ENCODE data around the gene KCNK1.
A peak's percentile ranks its signal among the peaks of the same experiment; 100 is the strongest.

The KCNK1 gene

GRCh38 chr1:233673947-233674431, 60.1 kb downstream of the KCNK1 start:
- Histone ChIP-seq H3K9me3 (replicated peaks; ENCODE audit: insufficient read depth, low read length) (no peaks in the 10 kb centered on the region), H3K4me3 (ENCODE audit: low read length) (no peak overlapping the region), H3K4me2 (ENCODE audit: low read depth, low read length) (no peak overlapping the region), H3K4me1 (ENCODE audit: low read length) (no peaks in the 10 kb centered on the region; the same call in 1 of the 2 replicates), H3K9ac (ENCODE audit: low read length) (no peak overlapping the region), H2AFZ (ENCODE audit: low read length) (no peak overlapping the region), H4K20me1 (ENCODE audit: insufficient read depth, low read length) (no peaks in the 10 kb centered on the region), H3K27me3 (replicated peaks; ENCODE audit: insufficient read depth, low read length) (no peaks in the 10 kb centered on the region), H3K79me2 (ENCODE audit: low read length) (no peaks in the 10 kb centered on the region), H3K27ac (ENCODE audit: low read length) (no peak overlapping the region), H3K36me3 (replicated peaks; ENCODE audit: insufficient read depth, low read length) (no peaks in the 10 kb centered on the region), H3F3A (ENCODE audit: insufficient read depth, low read length) (no peaks in the 10 kb centered on the region), H3K9me2 (replicated peaks; ENCODE audit: insufficient read depth, low read length) (no peaks in the 10 kb centered on the region)
- DNase-seq = no peak
- no peak for TF ChIP-seq EZH2phosphoT487 (IDR thresholded peaks at IDR 0.05; ENCODE audit: low read length)
- TF ChIP-seq CTCF (IDR thresholded peaks at IDR 0.05; ENCODE audit: low read length) = no peak
- TF ChIP-seq EZH2 (optimal IDR thresholded peaks at IDR 0.05; ENCODE audit: low read depth, low read length) = no peak

- no peaks in the 10 kb centered on the region for H3K9me3 ChIP-seq (replicated peaks; ENCODE audit: insufficient read depth, low read length)
- no peak overlapping the region for H2AFZ ChIP-seq (ENCODE audit: low read length)
- no peak overlapping the region for H3K27ac ChIP-seq (ENCODE audit: low read length)
- no peak for TF ChIP-seq CTCF (IDR thresholded peaks at IDR 0.05; ENCODE audit: low read length)
- H3K9me2 ChIP-seq (replicated peaks; ENCODE audit: insufficient read depth, low read length) = no peaks in the 10 kb centered on the region
- H4K20me1 ChIP-seq (ENCODE audit: insufficient read depth, low read length) = no peaks in the 10 kb centered on the region
- no peak overlapping the region for H3K4me3 ChIP-seq (ENCODE audit: low read length)
- H3K4me2 ChIP-seq (ENCODE audit: low read depth, low read length) = no peak overlapping the region
- H3K79me2 ChIP-seq (ENCODE audit: low read length) = no peaks in the 10 kb centered on the region
- DNase-seq = no peak
- no peaks in the 10 kb centered on the region for H3K36me3 ChIP-seq (replicated peaks; ENCODE audit: insufficient read depth, low read length)
- no peak overlapping the region for H3K9ac ChIP-seq (ENCODE audit: low read length)
- no peaks in the 10 kb centered on the region for H3F3A ChIP-seq (ENCODE audit: insufficient read depth, low read length)
- no peaks in the 10 kb centered on the region for H3K27me3 ChIP-seq (replicated peaks; ENCODE audit: insufficient read depth, low read length)
- no peaks in the 10 kb centered on the region; the same call in 1 of the 2 replicates for H3K4me1 ChIP-seq (ENCODE audit: low read length)
Observed at GRCh38 chr1:233675446-233675845, 61.5 kb downstream of the KCNK1 start.

- no peak overlapping the region for H3K4me2 ChIP-seq (ENCODE audit: low read depth, low read length)
- no peaks in the 10 kb centered on the region for H3K9me3 ChIP-seq (replicated peaks; ENCODE audit: insufficient read depth, low read length)
- TF ChIP-seq CTCF (IDR thresholded peaks at IDR 0.05; ENCODE audit: low read length) (peak; percentile 23), EZH2 (optimal IDR thresholded peaks at IDR 0.05; ENCODE audit: low read depth, low read length) (no peak), EZH2phosphoT487 (IDR thresholded peaks at IDR 0.05; ENCODE audit: low read length) (no peak)
- no peaks in the 10 kb centered on the region; the same call in 1 of the 2 replicates for H3K4me1 ChIP-seq (ENCODE audit: low read length)
- H2AFZ ChIP-seq (ENCODE audit: low read length) = no peak overlapping the region
- H3K9me2 ChIP-seq (replicated peaks; ENCODE audit: insufficient read depth, low read length) = no peaks in the 10 kb centered on the region
- H3K27me3 ChIP-seq (replicated peaks; ENCODE audit: insufficient read depth, low read length) = no peaks in the 10 kb centered on the region
- H3K9ac ChIP-seq (ENCODE audit: low read length) = no peak overlapping the region
- no peak overlapping the region for H3K4me3 ChIP-seq (ENCODE audit: low read length)
- DNase-seq = peak; percentile 33
- H3F3A ChIP-seq (ENCODE audit: insufficient read depth, low read length) = no peaks in the 10 kb centered on the region
- H3K79me2 ChIP-seq (ENCODE audit: low read length) = no peaks in the 10 kb centered on the region
- H4K20me1 ChIP-seq (ENCODE audit: insufficient read depth, low read length) = no peaks in the 10 kb centered on the region
- H3K27ac ChIP-seq (ENCODE audit: low read length) = no peak overlapping the region
- no peaks in the 10 kb centered on the region for H3K36me3 ChIP-seq (replicated peaks; ENCODE audit: insufficient read depth, low read length)
Observed at GRCh38 chr1:233675893-233676292, 62.0 kb downstream of the KCNK1 start.

All from MM.1S (cell line).